OCI-LY3 (cell line): ENCODE results near the gene PITPNM1.

ENCODE experiments used
- CTCF ChIP-seq: fragments of 200-600, 300-600 bp; sonication (generic); IDR thresholded peaks from 2 replicates; pipeline ENCODE4 v1.5.1; 2014; ENCODE audit warnings: antibody characterized with exemption, low read length, low read depth
- EZH2phosphoT487 ChIP-seq: fragments of 200-600 bp; shearing (Covaris generic); IDR thresholded peaks from 2 replicates; pipeline ENCODE4 v1.6.1; 2018; ENCODE audit warnings: antibody characterized with exemption, mixed run types, low read depth

- TF ChIP-seq CTCF (no peak), EZH2phosphoT487 (no peak)
Observed at GRCh38 chr11:67491276-67492068, 13.7 kb downstream of the PITPNM1 start.
